Sigmoid colon (tissue), 4 donors: ENCODE measurements around the gene GRAP.
"Not testable (repeated sequence)": the region's sequence is repeated elsewhere in the genome, so short reads cannot be mapped to it uniquely, and the experiment has no call there.

Source experiments
- EP300 ChIP-seq, 4 donors: sonication (generic); formaldehyde crosslinking; IDR thresholded peaks; one replicate each; pipeline ENCODE4 v1.6.1; 2017; ENCODE audit warnings: antibody characterized with exemption in 4 of 4
- POLR2A ChIP-seq, 2 donors: fragments of 450-650 bp; IDR thresholded peaks; one replicate each; pipeline ENCODE4 v1.6.1; 2016; ENCODE audit warnings: antibody characterized with exemption in 2 of 2, mild to moderate bottlenecking in 2 of 2, moderate library complexity in 2 of 2
- TF ChIP-seq, protein P1 (sequence below), 4 experiments: fragments of 450-650 bp in 3 of 4; fragments of 200-600 bp in 1 of 4; IDR thresholded peaks; one replicate each; pipeline ENCODE4 v1.5.1; 2016 to 2019; ENCODE audit warnings: antibody characterized with exemption in 4 of 4, mild to moderate bottlenecking in 3 of 4, moderate library complexity in 2 of 4

DNA sequence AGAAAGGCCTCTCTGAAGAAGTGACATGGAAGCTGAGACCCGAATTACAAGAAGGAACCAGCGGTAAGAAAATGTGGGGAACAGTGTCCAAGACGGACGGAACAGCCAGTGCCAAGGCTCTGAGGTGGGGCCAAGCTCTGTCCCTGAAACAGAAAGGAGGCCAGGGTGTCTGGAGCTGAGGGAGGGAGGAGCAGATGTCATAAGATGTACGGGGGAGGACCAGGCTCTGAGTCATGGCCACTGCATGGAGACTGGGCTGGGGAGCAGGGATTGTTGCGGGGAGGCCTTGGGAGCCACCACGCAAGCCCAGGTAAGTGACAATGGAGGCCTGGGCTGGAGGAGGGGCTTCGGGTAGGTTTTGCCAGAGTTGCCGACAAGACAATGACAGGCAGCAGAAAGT lies 2.1 kb downstream of the GRAP start:
- not testable (repeated sequence) for TF ChIP-seq EP300, POLR2A (IDR thresholded peaks at IDR 0.05)
- TF ChIP-seq, protein P1, sequence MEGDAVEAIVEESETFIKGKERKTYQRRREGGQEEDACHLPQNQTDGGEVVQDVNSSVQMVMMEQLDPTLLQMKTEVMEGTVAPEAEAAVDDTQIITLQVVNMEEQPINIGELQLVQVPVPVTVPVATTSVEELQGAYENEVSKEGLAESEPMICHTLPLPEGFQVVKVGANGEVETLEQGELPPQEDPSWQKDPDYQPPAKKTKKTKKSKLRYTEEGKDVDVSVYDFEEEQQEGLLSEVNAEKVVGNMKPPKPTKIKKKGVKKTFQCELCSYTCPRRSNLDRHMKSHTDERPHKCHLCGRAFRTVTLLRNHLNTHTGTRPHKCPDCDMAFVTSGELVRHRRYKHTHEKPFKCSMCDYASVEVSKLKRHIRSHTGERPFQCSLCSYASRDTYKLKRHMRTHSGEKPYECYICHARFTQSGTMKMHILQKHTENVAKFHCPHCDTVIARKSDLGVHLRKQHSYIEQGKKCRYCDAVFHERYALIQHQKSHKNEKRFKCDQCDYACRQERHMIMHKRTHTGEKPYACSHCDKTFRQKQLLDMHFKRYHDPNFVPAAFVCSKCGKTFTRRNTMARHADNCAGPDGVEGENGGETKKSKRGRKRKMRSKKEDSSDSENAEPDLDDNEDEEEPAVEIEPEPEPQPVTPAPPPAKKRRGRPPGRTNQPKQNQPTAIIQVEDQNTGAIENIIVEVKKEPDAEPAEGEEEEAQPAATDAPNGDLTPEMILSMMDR (IDR thresholded peaks at IDR 0.05): not testable (repeated sequence)
